H1 (cell line): ENCODE results near the gene SCAF11. TPM values are rescaled to one million over a fixed set of nuclear protein-coding genes. Genes with fewer than 3 reads are reported as not detected.

Experiments
- CHD7 ChIP-seq: fragments of 300-600 bp; sonication (generic); IDR thresholded peaks from 2 replicates; pipeline ENCODE4 v1.7.1; 2012; ENCODE audit warnings: low read length, moderate library complexity, mild to moderate bottlenecking, inconsistent platforms; ENCODE audit not compliant: insufficient replicate concordance
- polyA plus RNA-seq, 7 experiments: library from polyadenylated mRNA; depleted of rRNA in 3 of 7; stranded (reverse) in 5 of 7; unstranded in 2 of 7; fragments of >200 nt in 5 of 7; fragments of 200-250 nt in 2 of 7; gene quantifications; 1 replicate in 5 of 7; 2 replicates in 1 of 7; 4 replicates in 1 of 7; pipeline versions ENCODE4 v1.2.1 to v1.2.3, GENCODE V29; 2011 to 2013; ENCODE audit warnings: missing spikeins in 2 of 7, mixed read lengths in 2 of 7
- small RNA-seq: library from polyadenylated mRNA; stranded (forward); fragments of <200 nt; extraction: miRNeasy Mini kit (QIAGEN cat#:217004); gene quantifications from one replicate; pipeline ENCODE3, GENCODE V24; 2013; ENCODE audit not compliant: insufficient read depth
- total RNA-seq: library from RNA; stranded (reverse); fragmentation: NEBNext Ultra II Directional; extraction: Animal tissue kit (Norgen Biotek cat#: 25700); gene quantifications from 2 replicates; pipeline ENCODE4 v1.2.1, GENCODE V29; 2021

The SCAF11 gene
- total and polyA plus RNA-seq, 2 of the 8 experiments (the other 6 are each of a cell fraction or from before 2014, with no cell fraction given): 15.1 to 77.8 TPM

DNA sequence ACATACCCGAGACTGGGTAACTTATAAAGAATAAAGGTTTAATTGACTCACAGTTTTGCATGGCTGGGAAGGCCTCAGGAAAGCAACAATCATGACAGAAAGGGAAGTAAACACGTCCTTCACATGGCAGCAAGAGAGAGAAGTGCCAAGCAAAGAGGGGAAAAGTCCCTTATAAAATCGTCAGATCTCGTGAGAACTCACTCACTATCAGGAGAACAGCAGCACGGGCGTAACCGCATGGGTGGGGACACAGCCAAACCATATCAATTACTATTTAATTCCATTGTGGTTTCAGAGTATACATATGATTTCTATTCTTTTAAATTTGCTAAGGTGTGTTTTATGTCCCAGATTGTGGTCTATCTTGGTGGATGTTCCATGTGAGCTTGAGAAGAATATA lies 117.9 kb downstream of the SCAF11 start (continued):
- no peak for TF ChIP-seq CHD7

Small RNAs within 50 kb of the gene (small RNA-seq; reads per million reads assigned to genes)
- not detected for gene RN7SL246P
